ENCODE data around the gene GREB1L.
"Not testable (repeated sequence)": the region's sequence is repeated elsewhere in the genome, so short reads cannot be mapped to it uniquely, and the experiment has no call there.

DNA sequence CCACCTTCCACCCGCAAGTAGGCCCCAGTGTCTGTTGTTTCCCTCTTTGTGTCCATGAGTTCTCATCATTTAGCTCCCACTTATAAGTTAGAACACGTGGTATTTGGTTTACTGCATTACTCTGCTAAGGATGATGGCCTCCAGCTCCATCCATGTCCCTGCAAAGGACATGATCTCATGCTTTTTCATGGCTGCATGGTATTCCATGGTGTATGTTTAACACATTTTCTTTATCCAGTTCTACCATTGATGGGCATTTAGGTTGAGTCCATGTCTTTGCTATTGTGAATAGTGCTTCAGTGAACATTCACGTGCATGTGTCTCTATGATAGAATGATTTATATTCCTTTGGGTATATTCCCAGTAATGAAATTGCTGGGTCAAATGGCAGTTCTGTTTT is 69.9 kb downstream of the GREB1L start:
- TF ChIP-seq, protein P1, sequence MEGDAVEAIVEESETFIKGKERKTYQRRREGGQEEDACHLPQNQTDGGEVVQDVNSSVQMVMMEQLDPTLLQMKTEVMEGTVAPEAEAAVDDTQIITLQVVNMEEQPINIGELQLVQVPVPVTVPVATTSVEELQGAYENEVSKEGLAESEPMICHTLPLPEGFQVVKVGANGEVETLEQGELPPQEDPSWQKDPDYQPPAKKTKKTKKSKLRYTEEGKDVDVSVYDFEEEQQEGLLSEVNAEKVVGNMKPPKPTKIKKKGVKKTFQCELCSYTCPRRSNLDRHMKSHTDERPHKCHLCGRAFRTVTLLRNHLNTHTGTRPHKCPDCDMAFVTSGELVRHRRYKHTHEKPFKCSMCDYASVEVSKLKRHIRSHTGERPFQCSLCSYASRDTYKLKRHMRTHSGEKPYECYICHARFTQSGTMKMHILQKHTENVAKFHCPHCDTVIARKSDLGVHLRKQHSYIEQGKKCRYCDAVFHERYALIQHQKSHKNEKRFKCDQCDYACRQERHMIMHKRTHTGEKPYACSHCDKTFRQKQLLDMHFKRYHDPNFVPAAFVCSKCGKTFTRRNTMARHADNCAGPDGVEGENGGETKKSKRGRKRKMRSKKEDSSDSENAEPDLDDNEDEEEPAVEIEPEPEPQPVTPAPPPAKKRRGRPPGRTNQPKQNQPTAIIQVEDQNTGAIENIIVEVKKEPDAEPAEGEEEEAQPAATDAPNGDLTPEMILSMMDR (IDR thresholded peaks at IDR 0.05): not testable (repeated sequence)
- TF ChIP-seq POLR2A (IDR thresholded peaks at IDR 0.05); POLR2AphosphoS5 (IDR thresholded peaks at IDR 0.05; ENCODE audit: insufficient read depth in 1 of 2, low read depth in 1 of 2): not testable (repeated sequence)

All from vagina (tissue), 2 donors.